Calu3 (cell line): ENCODE data around the gene CDC45. TPM values are rescaled to one million over a fixed set of nuclear protein-coding genes. Genes with fewer than 3 reads are reported as not detected.

Experiments
- BruUV-seq: library from RNA; stranded (reverse); fragments of 400-500 nt; replicated peaks from 2 replicates; lab custom pipeline; 2021; lab: Mats Ljungman, UMichigan
- CTCF ChIA-PET: fragments of 300-600 bp; sonication (Branson Sonifier 250); formaldehyde crosslinking; loops from one replicate; lab custom pipeline; 2022; ENCODE audit warnings: antibody characterized with exemption; lab: Charles Lee
- DNase-seq: peaks from one replicate; pipeline ENCODE4 v3.0.0; 2022
- H3K27ac Mint-ChIP-seq: one replicate; pipeline ENCODE4 v1.8.0; 2022; ENCODE audit warnings: mixed read lengths; ENCODE audit not compliant: unreplicated experiment
- H3K27me3 Mint-ChIP-seq: one replicate; pipeline ENCODE4 v1.8.0; 2022; ENCODE audit warnings: mixed read lengths; ENCODE audit not compliant: unreplicated experiment
- H3K36me3 Mint-ChIP-seq: one replicate; pipeline ENCODE4 v1.8.0; 2022; ENCODE audit warnings: mild to moderate bottlenecking, moderate library complexity, mixed read lengths; ENCODE audit not compliant: insufficient read depth, unreplicated experiment
- H3K4me1 Mint-ChIP-seq: one replicate; pipeline ENCODE4 v1.8.0; 2022; ENCODE audit warnings: mild to moderate bottlenecking, low read depth, mixed read lengths; ENCODE audit not compliant: unreplicated experiment
- H3K4me3 Mint-ChIP-seq: one replicate; pipeline ENCODE4 v1.8.0; 2022; ENCODE audit warnings: mild to moderate bottlenecking, low read depth, moderate library complexity, mixed read lengths; ENCODE audit not compliant: unreplicated experiment
- H3K9me3 Mint-ChIP-seq: one replicate; pipeline ENCODE4 v1.8.0; 2022; ENCODE audit warnings: low read depth, mixed read lengths; ENCODE audit not compliant: unreplicated experiment
- CTCF ChIP-seq: fragments of 200-600 bp; IDR thresholded peaks from one replicate; pipeline ENCODE4 v1.8.0; 2022; ENCODE audit warnings: antibody characterized with exemption; ENCODE audit not compliant: unreplicated experiment
- intact Hi-C: fragments of 100-400 bp; cut with micrococcal nuclease; formaldehyde crosslinking; loops from one replicate; pipeline ENCODE4 v1.10.0; 2022; ENCODE audit not compliant: unreplicated experiment
- total RNA-seq: library from RNA; stranded (reverse); gene quantifications from 2 replicates; pipeline ENCODE4 v1.2.3, GENCODE V29; 2022

CDC45 gene
- total RNA-seq, 1 experiment from 2014 or later: 45.0 TPM

GRCh38 chr22:19514831-19515565 lies 35.3 kb downstream of the CDC45 start:
- Mint-ChIP-seq H3K27me3 (no peaks in the 10 kb centered on the region), H3K27ac (no peak overlapping the region), H3K4me1 (no peaks in the 10 kb centered on the region), H3K36me3 (peaks cover 21% of the 10 kb centered on the region), H3K4me3 (no peak overlapping the region), H3K9me3 (no peaks in the 10 kb centered on the region)
- intact Hi-C loops: no loop called here
- DNase-seq: no peak
- no TSS peak for BruUV-seq
- CTCF ChIA-PET: no interaction called here
- no peak for TF ChIP-seq CTCF

GRCh38 chr22:19515654-19516377 lies 36.1 kb downstream of the CDC45 start:
- intact Hi-C loops: no loop called here
- H3K4me3 Mint-ChIP-seq: no peak overlapping the region
- no peaks in the 10 kb centered on the region for H3K9me3 Mint-ChIP-seq
- CTCF ChIA-PET: no interaction called here
- H3K4me1 Mint-ChIP-seq: no peaks in the 10 kb centered on the region
- BruUV-seq: no TSS peak
- H3K27me3 Mint-ChIP-seq: no peaks in the 10 kb centered on the region
- TF ChIP-seq CTCF: no peak
- DNase-seq: no peak
- H3K36me3 Mint-ChIP-seq: peaks cover 21% of the 10 kb centered on the region
- H3K27ac Mint-ChIP-seq: peak overlapping the region; percentile 31

- Mint-ChIP-seq H3K4me3 (no peak overlapping the region), H3K36me3 (peaks cover 18% of the 10 kb centered on the region), H3K27ac (no peak overlapping the region), H3K27me3 (no peaks in the 10 kb centered on the region), H3K9me3 (no peaks in the 10 kb centered on the region), H3K4me1 (no peaks in the 10 kb centered on the region)
- no peak for DNase-seq
- BruUV-seq: no TSS peak
- no peak for TF ChIP-seq CTCF
- intact Hi-C loops: no loop called here
- CTCF ChIA-PET: interaction anchor here (0.7 kb wide), 1 partner anchor 38 kb away, joined by 3 read pairs; no protein-coding TSS in a partner anchor
Observed at GRCh38 chr22:19516378-19517170, 36.9 kb downstream of the CDC45 start.

GRCh38 chr22:19517171-19517500 lies 37.4 kb downstream of the CDC45 start:
- no peaks in the 10 kb centered on the region for H3K9me3 Mint-ChIP-seq
- H3K4me3 Mint-ChIP-seq: no peak overlapping the region
- CTCF ChIA-PET: no interaction called here
- no peaks in the 10 kb centered on the region for H3K4me1 Mint-ChIP-seq
- no TSS peak for BruUV-seq
- H3K27ac Mint-ChIP-seq: no peak overlapping the region
- intact Hi-C loops: no loop called here
- peaks cover 16% of the 10 kb centered on the region for H3K36me3 Mint-ChIP-seq
- no peak for DNase-seq
- no peak for TF ChIP-seq CTCF
- H3K27me3 Mint-ChIP-seq: no peaks in the 10 kb centered on the region
